Choroid plexus epithelial cell (primary cell): Measurements from ENCODE around the gene PARL.

Experiments
- DNase-seq: peaks from one replicate; pipeline ENCODE4 v3.0.0-alpha.2; 2010; ENCODE audit warnings: low read depth
- H3K4me3 ChIP-seq: 2 replicates; pipeline ENCODE4 v1.5.1; 2011; ENCODE audit warnings: low read depth, mild to moderate bottlenecking, control low read depth, low read length, moderate library complexity
- CTCF ChIP-seq: conservative IDR thresholded peaks from 2 replicates; pipeline ENCODE4 v1.5.1; 2011; ENCODE audit warnings: low read depth, mild to moderate bottlenecking, control low read depth, inconsistent platforms, low read length, moderate library complexity

The PARL gene

DNA sequence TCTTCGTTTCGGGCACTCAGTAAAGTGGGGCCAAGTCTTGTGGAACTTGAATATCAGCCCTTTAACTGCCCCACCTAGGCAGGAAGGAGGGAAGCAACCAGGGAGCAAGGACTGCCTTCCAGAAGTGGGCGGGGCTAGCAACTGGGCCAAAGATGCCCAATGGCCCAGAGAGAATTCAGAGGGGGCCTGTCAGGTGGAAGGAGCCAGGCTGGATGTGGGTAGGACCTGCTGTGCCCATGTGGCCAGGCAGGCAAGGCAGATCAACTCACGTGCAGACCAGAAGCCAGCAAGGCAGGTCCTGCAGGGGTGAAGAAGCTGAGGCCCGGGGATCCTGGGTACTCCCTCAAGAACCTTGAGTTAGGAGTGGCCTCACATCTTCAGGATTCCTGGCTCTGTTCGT, 64.8 kb downstream of the PARL start:
- DNase-seq, result no peak
- no peak for TF ChIP-seq CTCF
- no peak overlapping the region for H3K4me3 ChIP-seq

GRCh38 chr3:183818706-183819624, 65.7 kb downstream of the PARL start:
- DNase-seq, result no peak
- TF ChIP-seq CTCF, result no peak
- no peak overlapping the region for H3K4me3 ChIP-seq

GRCh38 chr3:183818041-183818620, 66.5 kb downstream of the PARL start:
- no peak for DNase-seq
- H3K4me3 ChIP-seq, result no peak overlapping the region
- TF ChIP-seq CTCF, result no peak

- no peak for TF ChIP-seq CTCF
- DNase-seq, result no peak
Measured at GRCh38 chr3:183817639-183818038, 67.0 kb downstream of the PARL start.

GRCh38 chr3:183816681-183817510, 67.8 kb downstream of the PARL start:
- DNase-seq, result no peak
- no peak for TF ChIP-seq CTCF
- H3K4me3 ChIP-seq, result no peak overlapping the region

More at GRCh38 chr3:183817639-183818038, 67.0 kb downstream of the PARL start:
- no peak overlapping the region for H3K4me3 ChIP-seq

DNA sequence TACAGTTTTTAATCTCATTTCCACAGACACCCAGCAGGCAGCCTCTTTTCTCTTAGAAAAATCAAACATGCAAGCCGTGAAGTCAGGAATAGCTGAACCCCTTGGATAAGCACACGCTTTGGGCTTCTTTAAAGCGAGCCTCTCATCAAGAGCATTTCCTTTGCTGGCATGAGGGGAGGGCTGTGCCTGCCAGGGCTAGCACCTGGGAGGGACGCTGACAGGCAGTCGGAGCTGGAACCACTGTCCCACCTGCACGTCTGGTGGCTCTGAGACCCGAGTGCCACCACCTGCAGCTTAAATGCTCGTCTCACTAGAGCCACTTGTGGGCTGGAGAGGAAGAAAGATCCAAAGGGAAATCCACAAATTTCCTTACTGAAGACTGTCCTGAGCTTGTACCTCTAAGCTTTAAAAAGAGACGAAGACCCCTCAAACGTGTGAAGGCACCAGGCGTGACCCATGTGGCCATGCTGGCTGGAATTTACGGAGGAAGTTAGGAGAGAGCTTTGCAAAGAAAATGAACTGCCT, 68.7 kb downstream of the PARL start:
- TF ChIP-seq CTCF, result no peak
- no peak overlapping the region for H3K4me3 ChIP-seq
- no peak for DNase-seq
